AG09319 (cell line): ENCODE results near the gene FRMD4B.

Source experiments
- DNase-seq: peaks from one replicate; pipeline ENCODE4 v3.0.0-alpha.2; 2010; ENCODE audit warnings: low read depth; ENCODE audit errors: extremely low read depth
- TF ChIP-seq, protein P1 (sequence below): IDR thresholded peaks from 2 replicates; pipeline ENCODE4 v1.5.1; 2011; ENCODE audit warnings: low read depth, mild to moderate bottlenecking, inconsistent platforms, low read length, moderate library complexity

Gene FRMD4B

DNA sequence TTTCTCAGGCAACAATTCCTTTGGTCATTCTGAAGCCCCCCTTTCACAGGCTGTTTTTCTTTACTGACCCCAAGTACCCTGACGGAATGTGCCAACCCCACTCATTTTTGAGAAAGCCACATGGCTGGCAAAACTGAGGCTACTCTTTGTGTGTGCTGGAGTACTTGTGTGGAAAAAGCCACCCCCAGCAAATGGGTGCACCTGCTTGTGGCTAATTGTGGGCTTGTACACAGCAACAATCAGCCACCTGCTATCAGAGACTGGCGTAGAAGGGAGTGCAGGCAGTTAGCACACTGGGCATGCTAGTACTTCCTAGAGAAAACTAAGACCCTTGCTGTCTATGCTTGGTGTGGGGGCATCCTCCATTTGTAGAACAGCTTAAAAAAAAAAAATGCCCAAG is 153.4 kb downstream of the FRMD4B start:
- TF ChIP-seq, protein P1, sequence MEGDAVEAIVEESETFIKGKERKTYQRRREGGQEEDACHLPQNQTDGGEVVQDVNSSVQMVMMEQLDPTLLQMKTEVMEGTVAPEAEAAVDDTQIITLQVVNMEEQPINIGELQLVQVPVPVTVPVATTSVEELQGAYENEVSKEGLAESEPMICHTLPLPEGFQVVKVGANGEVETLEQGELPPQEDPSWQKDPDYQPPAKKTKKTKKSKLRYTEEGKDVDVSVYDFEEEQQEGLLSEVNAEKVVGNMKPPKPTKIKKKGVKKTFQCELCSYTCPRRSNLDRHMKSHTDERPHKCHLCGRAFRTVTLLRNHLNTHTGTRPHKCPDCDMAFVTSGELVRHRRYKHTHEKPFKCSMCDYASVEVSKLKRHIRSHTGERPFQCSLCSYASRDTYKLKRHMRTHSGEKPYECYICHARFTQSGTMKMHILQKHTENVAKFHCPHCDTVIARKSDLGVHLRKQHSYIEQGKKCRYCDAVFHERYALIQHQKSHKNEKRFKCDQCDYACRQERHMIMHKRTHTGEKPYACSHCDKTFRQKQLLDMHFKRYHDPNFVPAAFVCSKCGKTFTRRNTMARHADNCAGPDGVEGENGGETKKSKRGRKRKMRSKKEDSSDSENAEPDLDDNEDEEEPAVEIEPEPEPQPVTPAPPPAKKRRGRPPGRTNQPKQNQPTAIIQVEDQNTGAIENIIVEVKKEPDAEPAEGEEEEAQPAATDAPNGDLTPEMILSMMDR: no peak
- no peak for DNase-seq

DNA sequence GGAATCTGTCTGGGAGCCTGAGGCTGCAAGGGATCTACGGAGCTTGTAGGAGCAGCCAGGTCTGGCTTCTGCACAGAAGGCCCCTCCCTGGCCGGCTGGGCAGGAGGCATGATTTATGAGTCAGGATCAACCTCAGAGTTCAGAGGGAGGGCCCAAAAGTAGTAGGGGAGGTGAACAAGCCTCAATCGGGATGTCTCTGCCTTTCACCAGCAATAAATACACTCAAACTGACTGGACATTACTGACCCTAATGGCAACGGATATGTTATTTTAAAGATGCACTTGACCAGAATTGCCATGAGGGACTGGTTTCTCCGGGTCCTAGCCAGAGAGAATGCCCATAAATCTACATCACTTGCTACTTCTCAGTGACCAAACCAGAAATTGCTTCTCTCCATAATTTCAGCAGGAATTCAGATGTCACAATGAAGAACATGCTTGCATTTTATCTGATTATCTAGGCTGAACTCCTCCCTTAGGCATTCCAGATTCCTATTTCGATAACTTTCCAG is 153.9 kb downstream of the FRMD4B start:
- no peak for DNase-seq
- TF ChIP-seq, protein P1: no peak

DNA sequence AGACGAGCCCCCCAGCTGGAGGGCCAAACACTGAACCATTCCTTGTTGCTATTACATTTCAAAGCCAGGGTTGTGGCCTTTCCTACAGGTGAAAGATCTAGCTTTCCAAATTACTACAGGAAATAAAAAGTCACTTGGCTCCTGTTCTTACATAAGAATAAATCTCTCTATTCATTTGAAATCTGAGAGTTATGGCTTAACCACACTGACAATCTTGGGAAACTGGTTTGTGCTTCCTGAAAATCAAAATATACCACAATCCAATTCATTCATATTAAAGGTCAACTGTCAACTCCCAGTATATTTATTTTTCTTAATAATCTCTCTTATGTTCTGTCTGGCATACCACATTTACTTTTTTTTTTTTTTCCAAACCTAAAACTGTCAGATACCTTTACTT is 159.8 kb downstream of the FRMD4B start:
- DNase-seq: no peak

DNA sequence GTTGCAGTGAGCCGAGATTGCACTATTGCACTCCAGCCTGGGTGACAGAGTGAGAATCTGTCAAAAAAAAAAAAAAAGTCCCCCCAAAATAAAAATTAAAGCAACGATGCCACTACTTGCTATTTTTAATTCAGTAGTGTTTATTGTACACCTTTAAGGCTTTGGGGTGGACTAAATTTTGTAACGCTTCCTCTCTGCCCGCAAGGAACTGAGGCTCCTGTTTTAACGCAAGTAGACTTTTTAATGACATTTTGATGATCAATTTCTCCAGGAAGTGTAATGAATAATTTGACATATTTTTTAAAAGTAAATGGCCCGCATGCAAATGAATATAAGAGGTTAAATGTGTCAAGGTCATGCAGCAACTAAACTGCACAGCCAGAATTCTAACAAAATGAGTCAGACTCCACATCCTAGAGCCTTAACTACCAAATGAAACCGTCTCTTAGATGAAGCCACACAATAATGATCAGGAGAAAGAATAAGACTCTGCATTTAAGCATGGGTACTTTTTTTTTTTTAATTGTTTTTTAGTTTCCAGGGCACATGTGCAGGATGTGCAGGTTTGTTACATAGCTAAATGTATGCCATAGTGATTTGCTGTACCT is 166.7 kb downstream of the FRMD4B start:
- DNase-seq: no peak
- TF ChIP-seq, protein P1: no peak

More for the DNA sequence above, 159.8 kb downstream of the FRMD4B start:
- TF ChIP-seq, protein P1: no peak

DNA sequence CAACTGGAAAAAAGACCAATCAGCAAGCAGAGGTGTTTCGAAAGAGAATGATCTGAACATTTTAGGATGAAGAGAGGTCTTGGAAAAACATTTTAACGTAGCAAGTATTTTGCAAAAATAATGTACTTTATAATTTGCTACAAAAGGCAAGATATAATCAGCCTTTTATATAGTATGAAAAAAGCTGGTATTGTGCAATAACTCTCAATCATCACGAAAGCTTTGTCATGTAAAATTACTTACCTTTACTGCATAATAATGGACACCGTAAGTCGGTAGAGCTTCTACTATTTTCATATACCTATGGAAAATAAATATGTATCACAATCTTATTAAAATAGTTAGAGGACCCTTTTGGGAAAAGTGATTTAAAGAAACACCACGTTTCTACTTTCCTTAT is 167.8 kb downstream of the FRMD4B start:
- TF ChIP-seq, protein P1: no peak
- no peak for DNase-seq

DNA sequence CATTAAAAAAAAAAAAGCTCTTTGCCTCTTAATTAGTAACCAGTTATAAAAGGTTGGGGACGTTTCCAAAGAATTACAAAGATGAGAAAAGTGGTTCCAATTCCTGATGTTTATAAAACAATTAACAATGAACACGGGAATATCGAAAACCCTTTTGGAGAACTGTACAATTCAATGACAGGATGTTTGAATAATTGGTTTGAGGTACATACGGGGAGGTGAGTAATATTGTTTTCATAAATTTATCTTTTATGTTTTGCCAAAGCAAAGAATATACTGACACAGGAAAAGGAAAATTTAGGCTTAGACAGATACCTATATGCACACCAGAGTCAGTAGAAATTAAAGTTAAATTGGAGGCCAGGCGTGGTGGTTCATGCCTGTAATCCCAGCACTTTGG is 168.9 kb downstream of the FRMD4B start:
- TF ChIP-seq, protein P1: no peak
- no peak for DNase-seq

DNA sequence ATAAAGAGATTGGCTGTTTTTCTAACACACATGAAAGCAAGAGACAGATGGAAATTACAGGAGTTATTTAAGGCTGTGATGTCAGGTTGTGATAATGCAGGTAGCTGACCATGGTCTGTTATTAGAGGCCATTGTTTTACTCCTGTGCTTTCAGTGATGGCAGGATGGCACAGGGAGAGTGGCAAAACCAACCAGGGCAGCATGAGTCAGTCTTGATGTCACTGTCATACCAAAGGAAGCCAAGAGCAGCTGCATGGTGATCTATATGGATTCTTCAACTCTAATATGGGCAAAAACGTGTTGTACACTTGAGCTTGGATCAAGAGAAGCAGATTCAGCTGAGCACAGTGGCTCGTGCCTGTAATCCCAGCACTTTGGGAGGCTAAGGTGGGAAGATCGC is 171.6 kb downstream of the FRMD4B start:
- DNase-seq: no peak
- TF ChIP-seq, protein P1: no peak
